NCI-H460 (cell line): ENCODE data around the gene PXMP2. TPM values are rescaled to one million over a fixed set of nuclear protein-coding genes. Genes with fewer than 3 reads are reported as not detected.
"Not testable (repeated sequence)": the region's sequence is repeated elsewhere in the genome, so short reads cannot be mapped to it uniquely, and the experiment has no call there.

Source experiments
- DNase-seq: peaks from one replicate; pipeline ENCODE4 v3.0.0-alpha.2; 2016; ENCODE audit warnings: low read depth; ENCODE audit errors: extremely low read depth
- total RNA-seq: library from RNA; depleted of rRNA; stranded (reverse); fragments of >200 nt; shearing (Covaris generic); gene quantifications from 2 replicates; pipeline ENCODE4 v1.2.3, GENCODE V29; 2014

PXMP2 gene
- total RNA-seq, 1 experiment from 2014 or later = 22.5 TPM

DNA sequence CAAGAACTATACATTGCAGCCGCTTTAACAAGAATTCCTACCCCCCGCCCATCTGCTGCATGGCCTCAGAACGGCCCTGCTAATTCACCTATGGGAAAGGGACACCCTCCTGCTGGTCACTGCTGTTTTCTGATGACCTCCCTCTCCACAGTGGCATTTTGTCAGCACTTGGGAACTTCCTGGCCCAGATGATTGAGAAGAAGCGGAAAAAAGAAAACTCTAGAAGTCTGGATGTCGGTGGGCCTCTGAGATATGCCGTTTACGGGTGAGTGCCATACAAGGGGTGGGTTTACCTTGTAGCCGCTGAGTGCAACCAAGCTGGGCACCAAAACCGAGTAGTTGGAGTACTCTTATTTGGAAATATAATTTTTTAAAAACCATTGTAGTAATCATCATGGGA lies 2.7 kb downstream of the PXMP2 start:
- DNase-seq = no peak

DNA sequence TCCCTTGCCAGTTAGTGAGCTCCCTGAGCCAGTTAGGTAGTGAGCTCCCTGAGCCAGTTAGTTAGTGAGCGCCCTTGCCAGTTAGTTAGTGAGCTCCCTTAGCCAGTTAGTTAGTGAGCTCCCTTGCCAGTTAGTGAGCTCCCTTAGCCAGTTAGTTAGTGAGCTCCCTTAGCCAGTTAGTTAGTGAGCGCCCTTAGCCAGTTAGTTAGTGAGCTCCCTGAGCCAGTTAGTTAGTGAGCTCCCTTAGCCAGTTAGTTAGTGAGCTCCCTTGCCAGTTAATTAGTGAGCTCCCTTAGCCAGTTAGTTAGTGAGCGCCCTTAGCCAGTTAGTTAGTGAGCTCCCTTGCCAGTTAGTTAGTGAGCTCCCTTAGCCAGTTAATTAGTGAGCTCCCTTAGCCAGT lies 4.6 kb downstream of the PXMP2 start:
- DNase-seq = not testable (repeated sequence)

DNA sequence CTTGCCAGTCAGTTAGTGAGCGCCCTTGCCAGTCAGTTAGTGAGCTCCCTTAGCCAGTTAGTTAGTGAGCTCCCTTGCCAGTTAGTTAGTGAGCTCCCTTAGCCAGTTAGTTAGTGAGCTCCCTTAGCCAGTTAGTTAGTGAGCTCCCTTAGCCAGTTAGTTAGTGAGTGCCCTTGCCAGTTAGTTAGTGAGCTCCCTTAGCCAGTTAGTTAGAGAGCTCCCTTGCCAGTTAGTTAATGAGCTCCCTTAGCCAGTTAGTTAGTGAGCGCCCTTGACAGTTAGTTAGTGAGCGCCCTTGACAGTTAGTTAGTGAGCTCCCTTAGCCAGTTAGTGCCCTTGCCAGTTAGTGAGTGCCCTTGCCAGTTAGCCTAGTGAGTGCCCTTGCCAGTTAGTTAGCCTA lies 7.5 kb downstream of the PXMP2 start:
- not testable (repeated sequence) for DNase-seq

DNA sequence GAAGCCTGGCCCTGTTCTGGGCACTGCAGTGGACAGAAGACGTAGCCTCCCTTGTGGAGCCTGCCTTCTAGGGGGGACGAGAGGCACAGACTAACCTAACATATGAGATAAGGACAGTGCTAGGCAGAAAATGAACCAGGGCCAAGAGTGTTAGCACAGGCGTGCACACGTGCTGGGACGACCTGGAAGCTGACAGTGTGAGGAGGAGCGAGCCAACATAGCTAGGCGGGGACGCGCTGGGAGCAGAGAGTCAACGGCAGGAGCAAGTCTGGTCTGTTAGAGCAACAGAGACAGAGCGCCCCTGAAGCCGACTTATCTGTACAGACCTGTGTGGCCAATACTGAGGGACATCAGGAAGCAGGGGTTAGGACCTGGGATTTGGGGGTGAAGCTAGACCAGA lies 8.0 kb downstream of the PXMP2 start:
- DNase-seq = no peak

DNA sequence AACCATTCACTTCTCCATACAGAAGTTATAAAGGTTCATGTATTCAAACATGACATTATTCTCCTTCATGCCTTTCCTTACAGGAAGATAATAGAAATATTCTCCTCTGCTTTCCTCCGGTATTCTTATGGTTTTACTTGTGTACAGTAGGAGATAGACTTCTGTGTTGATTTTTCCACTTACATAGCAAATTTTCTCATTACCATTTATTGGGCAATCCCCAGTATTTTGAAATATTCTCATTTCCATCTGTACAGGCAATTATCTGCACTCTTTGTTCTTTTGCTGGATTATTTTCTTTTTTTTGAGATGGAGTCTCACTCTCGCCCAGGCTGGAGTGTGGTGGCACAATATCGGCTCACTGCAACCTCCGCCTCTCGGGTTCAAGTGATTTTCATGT lies 11.0 kb downstream of the PXMP2 start:
- no peak for DNase-seq

DNA sequence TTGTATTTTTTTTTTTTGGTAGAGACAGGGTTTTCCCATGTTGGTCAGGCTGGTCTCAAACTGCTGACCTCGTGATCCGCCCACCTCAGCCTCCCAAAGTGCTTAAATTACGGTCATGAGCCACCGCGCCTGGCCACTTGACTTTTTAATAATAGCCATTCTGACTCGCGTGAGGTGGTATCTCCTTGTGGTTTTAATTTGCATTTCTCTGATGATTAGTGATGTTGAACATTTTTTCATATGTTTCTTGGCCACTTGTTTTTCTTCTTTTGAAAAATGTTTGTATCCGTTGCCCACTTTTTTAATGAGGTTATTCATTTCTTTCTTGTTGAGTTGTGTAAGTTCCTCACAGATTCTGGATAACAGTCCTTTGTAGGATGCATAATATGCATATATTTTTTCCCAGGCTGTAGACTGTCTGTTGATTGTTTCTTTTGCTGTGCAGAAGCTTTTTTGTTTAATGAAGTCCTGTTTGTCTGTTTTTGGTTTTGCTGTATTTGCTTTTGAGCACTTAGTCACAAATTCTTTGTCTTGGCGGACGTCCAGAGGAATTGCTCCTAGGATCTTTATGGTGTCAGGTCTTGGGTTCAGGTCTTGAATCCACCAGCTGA lies 12.9 kb downstream of the PXMP2 start:
- no peak for DNase-seq

DNA sequence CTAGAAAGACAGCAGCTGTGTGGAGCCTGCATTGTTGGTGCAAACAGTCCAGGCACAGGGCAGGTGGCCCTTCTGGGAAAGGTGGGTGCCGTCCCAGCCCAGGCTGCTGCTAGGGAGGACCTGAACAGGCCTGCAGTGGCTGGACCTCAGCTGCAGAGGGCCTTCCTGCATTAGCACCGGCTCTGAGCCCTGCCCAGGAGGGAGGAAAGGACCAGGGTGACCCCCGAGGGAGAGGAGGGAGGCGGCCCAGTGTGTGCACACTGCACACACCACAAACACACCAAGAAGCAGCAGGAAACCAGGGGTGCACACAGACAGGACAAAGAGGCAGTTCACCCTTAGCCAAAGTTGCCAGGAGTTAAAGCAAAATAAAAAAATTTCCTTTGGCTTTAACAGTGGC lies 15.3 kb downstream of the PXMP2 start:
- no peak for DNase-seq

DNA sequence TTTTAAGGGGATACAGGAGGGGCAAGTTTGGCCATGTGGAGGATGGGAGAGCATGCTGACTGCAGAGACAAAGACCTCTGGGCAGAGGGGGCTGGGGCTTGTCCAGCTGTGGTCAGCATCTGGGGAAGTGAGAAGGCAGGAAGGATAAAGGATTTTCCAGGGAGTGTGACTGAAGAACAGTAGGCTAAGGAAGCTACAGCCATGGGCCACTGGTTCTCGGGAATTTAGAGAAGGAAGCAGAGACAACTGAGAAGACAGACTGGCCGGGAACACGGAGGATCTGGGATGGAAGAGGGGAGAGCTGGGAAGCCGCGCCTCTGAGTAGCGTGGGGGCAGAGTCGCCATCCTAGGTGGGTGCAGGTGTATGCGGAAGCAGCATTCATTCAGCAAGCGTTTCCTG lies 16.3 kb downstream of the PXMP2 start:
- DNase-seq = no peak

DNA sequence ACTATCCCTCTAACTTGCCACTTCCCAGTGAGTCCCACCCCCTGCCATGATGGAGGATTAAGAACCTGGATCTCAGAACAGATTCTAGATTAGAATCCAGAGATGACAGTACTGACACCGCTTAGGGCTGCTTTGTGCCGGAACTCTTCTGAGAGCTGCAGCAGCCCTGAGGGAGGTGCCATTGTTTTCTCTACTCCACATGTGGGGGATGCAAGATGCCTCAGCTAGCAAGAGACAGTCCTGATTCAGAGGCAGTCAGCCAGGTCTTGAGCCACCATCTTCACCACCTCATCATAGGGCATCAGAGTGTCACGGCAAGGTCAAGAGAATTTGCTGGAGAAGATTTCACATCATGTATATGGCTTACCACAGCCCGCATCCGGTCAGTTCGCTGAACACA lies 19.9 kb downstream of the PXMP2 start:
- no peak for DNase-seq

DNA sequence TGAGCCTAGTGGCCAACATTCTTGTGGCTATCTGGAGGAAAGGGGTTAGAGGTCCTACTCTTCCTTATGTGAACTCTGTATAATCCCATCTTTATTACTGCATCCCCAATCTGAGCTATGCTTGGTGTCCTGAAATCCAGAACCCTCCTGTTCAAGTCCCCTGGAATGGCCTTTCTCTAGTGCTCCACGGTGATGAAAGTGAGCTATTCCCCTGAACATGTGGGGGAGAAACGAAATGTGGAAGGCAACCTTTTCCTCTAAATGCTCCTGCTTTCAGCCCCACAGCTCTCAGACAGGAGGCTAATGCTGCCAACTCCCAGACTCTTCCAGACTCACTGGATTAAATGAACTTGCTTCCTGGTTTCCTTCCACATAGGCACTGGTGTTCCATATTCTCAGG lies 20.8 kb downstream of the PXMP2 start:
- DNase-seq = no peak

DNA sequence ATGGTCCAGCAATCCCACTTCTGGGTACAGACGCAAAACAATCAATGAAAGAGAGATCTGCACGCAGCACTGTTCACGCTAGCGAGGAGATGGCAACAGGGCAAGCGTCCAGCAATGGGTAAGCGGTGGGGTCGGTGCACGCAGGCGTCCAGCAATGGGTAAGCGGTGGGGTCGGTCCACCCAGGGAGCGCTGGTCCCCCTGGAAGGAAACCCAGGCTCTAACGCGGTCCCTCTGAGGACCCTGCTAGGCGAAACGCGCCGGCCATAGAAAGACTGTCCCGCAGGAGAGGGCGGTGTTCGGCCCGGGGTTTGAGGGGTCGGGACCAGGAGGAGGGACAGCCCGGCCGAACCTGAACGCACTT lies 22.6 kb downstream of the PXMP2 start:
- DNase-seq = no peak

DNA sequence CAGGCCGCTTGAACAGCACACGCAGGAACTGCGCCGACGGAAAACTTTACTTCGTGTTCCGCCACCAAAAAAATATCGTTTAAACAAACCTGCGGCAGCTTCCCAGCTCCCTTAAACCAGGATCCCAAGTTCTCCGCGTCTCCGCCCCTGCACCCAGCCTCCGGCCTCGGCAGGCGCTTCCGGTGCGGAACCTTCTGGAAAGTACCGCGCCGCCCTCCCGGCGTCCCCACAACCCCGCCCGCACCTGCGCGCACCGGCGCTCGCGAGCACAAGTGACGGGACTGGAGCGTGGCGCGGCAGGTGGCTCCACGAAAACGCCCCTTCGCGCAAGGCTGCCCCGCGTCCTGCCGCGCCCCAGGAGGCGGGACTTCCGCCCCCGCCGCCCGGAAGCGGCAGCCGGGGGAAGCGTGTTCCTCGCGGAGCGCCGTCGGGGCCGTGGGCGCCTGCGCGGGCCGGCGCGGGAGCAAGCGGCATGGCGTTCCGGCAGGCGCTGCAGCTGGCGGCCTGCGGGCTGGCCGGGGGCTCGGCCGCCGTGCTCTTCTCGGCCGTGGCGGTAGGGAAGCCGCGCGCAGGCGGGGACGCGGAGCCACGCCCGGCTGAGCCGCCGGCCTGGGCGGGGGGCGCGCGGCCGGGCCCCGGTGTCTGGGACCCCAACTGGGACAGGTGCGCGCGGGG lies 23.2 kb downstream of the PXMP2 start, which contains the start of gene PGAM5:
Gene PGAM5 (plus strand): TSS at position 438 of the 675 bp plus-strand sequence. CDS start 35 bp downstream, at position 473.
- DNase-seq = peak; percentile 70

DNA sequence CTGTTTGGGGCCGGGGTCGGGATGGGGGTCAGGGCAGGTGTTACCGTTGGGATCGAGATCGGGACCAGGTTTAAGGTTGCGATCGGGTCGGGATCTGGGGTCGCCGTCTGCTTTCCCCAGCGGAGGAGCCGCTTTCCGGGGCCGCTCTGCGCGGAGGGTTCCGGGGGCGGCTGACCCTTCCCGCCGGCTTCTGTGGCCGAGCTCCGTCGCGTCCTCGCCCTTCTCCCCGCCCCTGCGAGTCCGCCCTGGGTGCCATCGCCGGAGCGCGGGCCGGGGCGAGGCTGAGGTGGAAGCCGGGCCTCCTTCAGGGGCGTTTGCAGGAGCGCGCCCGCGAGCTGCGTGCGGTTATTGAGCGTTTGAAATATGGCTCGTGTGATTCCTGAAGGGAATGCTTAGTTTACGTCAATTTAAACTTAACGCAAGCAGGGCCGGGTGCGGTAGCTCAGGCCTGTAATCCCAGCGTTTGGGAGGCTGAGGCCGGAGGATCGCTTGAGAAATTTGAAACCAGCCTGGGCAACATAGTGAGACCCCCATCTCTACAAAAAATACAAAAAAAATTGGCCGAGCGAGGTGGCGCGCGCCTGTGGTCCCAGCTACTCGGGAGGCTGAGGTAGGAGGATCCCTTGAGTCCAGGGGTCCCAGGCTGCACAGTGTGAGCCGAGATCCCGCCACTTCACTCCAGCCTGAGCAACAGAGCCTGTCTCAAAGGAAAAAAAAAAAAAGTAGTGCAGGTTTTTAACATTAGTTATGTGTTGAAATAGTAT lies 23.9 kb downstream of the PXMP2 start:
- DNase-seq = no peak

DNA sequence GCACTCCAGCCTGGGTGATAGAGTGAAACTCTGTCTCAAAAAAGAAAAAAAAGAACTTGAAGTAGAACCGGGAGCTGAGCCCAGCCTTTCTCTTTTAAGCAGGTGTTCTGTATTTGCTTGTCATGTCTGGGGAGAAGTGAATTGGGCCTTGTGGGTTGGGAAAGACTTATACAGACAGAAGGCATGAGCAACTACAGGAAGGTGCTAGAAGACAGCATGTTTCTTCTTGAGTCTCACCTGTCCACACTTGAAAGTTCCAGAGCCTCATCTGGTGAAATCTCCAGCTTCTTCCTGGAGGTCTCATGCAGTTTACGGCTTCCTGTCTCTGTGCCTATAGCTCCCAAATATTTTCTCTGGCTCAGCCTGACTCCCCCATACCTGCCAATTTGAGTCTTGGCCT lies 25.7 kb downstream of the PXMP2 start:
- no peak for DNase-seq

DNA sequence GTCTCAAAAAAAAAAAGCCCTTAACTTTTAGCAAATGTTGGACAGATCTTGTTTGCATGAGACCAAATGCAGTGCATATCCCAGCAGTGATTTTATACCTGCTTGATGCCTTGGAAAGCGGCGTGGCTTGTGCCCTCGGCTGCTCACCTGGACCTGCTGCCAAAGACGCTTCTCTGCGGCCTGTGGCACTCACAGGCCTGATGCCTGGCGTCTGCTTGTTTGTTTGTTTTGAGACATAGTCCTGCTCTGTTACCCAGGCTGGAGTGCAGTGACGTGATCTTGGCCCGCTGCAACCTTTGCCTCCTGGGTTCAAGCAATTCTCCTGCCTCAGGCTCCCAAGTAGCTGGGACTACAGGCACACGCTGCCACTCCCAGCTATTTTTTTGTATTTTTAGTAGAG lies 28.5 kb downstream of the PXMP2 start:
- DNase-seq = no peak

DNA sequence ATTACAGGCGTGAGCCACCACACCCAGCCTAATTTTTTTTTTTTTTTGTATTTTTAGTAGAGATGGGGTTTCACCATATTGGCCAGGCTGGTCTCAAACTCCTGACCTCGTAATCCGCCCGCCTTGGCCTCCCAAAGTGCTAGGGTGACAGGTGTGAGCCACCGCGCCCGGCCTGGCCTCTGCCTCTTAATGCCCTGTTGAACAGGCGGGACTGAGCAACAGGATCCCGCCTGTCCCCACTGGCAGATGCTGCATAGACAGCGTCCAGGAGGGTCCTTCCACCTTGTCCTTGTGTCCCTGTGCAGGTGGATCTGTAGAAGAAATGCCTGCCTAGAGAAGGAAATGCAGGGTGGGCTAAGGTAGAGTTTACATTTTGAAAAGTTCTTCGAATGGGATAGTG lies 29.0 kb downstream of the PXMP2 start:
- DNase-seq = no peak

DNA sequence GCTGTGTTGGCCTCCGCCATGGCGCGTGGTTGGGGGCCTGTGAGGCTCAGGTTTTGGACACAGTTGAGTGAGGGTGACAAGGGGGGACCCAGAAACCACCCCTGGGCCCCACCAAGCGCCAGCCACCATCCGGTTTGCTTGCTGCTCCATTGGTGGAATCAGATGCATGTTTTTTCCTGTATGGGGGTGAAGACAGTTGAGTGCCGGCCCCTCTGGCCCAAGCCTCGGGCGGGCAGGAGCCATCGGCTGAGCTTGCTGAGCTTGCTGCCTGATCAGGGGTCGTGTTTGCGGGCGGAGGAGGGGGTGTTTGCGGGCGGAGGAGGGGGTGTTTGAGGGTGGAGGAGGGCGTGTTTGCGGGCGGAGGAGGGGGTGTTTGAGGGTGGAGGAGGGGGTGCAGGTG lies 29.6 kb downstream of the PXMP2 start:
- DNase-seq = no peak

DNA sequence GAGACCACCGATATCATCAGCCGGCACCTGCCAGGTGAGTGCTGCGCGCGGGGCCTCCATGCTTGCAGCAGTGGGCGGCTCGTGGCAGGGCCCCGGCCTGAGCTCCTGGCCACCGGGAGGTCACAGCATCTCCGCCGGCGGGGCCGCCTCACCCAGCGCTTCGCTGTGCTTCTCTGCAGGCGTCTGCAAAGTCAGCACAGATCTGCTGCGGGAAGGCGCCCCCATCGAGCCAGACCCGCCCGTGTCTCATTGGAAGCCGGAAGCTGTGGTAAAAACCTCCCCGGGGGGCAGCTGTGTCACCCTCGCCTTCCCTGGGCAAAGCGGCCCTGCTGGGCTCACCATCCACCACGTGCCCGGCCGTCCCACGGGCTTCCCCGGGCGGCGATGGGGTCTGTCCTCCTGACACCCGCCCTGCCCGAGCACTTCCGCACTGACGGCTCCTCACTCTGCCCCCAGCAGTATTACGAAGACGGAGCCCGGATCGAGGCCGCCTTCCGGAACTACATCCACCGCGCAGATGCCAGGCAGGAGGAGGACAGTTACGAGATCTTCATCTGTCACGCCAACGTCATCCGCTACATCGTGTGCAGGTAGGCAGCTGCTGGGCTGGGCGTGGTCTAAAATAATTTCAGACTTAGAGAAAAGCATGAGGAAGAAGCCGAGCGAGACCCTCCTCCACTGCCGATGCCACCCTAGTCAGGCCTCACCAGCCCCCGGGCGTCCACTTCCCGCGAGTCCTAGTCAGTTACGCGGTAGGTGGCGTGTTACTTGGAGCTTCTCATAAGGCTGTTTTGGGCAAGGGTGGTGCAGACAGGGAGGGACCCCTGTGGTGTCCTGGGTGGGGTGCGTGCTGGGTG lies 30.4 kb downstream of the PXMP2 start:
- no peak for DNase-seq

DNA sequence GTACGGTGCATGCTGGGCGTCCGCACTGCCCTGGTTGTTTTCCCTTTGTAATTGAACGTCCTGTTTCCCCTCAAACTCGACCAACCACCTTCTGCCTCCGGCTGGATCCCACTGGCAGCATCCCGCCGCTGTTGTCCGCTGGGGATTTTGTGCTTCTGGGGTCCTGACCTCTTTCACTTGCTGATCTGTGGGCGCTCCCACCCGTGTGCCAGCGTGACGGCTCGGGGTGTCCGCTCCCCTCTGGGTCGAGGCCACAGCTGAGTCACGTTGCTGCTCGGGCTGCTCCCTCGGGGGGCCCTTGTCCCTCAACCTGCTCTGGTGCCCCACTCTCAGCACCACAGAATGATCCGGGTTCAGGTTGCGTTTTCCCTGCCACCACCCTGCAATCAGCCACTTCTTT lies 31.3 kb downstream of the PXMP2 start:
- DNase-seq = no peak

DNA sequence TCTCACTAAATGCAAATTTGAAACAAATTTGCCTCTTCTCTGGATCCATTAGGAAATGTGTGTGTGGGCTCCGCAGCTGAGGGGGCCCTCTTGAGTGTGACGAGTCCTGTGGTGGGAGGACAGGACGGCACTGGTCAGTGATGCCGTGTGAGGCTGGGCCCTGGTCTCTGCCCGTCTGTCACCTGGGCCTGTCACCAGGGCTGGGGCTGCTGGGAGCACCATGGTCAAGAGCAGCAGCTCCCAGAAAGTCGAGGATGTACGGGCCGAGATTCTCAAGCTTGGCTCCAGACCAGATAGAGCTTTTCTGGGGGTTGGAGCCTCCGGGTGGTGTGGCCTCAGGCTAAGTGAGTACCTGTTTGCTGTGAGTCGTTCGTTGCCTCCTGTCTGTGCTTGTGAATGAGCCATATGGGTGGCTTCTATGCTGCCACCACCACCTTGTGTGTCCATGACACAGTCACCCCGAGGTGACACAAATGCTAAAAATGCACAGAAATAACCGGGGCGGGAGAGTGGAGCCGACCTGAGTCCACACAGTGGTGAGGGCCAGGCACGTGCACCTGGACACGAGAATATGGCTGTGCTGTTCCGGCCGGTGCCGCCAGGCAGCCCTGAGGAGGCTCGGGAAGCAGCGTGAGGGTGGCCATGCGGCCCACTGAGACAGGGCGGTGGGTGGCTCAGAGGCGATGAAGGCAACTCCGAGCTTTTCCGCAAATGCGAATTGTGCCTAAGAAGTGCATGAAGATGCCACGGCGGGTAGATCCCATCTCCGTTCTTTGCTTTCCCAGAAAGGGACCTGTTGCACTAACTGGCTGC lies 32.0 kb downstream of the PXMP2 start:
- DNase-seq = no peak
